ENCODE data around the gene MEGF6.

DNA sequence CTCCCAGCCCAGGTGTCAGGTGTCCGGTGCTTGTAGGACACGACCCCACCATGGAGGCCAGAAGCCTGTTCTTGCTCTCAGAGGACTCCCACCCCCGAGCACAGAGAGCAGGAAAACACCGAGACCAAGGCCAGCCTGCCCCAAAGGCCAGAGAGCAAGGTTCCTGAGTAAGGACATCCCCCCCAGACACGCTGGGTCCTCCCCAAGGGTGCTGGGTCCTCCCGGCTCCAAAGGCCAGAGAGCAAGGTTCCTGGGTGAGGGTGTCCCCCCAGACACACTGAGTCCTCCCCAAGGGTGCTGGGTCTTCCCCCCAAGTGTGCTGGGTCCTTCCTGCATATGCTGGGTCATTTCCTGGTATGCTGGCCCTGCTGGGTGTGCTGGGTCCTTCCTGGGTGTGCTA is 40.0 kb downstream of the MEGF6 start:
- no peak for TF ChIP-seq CTCF (IDR thresholded peaks at IDR 0.05)
- no peak for TF ChIP-seq POLR2A (IDR thresholded peaks at IDR 0.05)

All from right lobe of liver (tissue), 4 donors.